Measurements from ENCODE around the gene SLC35A4. TPM values are rescaled to one million over a fixed set of nuclear protein-coding genes. Genes with fewer than 3 reads are reported as not detected.

Gene SLC35A4
- total and polyA plus RNA-seq, 2 donors (not counting 1 experiment from before 2014, with no cell fraction given), result 48.6 to 57.8 TPM

- H4K20me1 ChIP-seq (ENCODE audit: control insufficient read depth, insufficient read depth, low read length, poor library complexity, severe bottlenecking), result no peaks in the 10 kb centered on the region
- no peak overlapping the region for H2AFZ ChIP-seq (ENCODE audit: insufficient read depth, low read depth, low read length, poor library complexity, severe bottlenecking)
- no peaks in the 10 kb centered on the region for H3K4me1 ChIP-seq (ENCODE audit: control insufficient read depth in 2 of 2, insufficient read depth in 2 of 2, low read length in 2 of 2)
- H3K9ac ChIP-seq (ENCODE audit: low read length), result no peak overlapping the region
- TF ChIP-seq EZH2 (IDR thresholded peaks at IDR 0.05; ENCODE audit: borderline replicate concordance, insufficient read depth, low read depth, low read length, poor library complexity, severe bottlenecking) (no peak), CTCF (IDR thresholded peaks at IDR 0.05) (no peak)
- intact Hi-C loops (cut with micrococcal nuclease), result no loop called here
- Mint-ChIP-seq H3K4me3 (no peak overlapping the region), H3K4me1 (no peaks in the 10 kb centered on the region), H3K27ac (no peak overlapping the region), H3K27me3 (peaks cover 3% of the 10 kb centered on the region), H3K9me3 (ENCODE audit: insufficient read depth) (no peaks in the 10 kb centered on the region)
- no peaks in the 10 kb centered on the region for H3K9me3 ChIP-seq (ENCODE audit: control extremely low read depth in 1 of 3, control insufficient read depth in 2 of 3, insufficient read depth in 1 of 3, low read length in 2 of 3)
- H3K27ac ChIP-seq (ENCODE audit: low read length in 2 of 2), result no peak overlapping the region
- ChIA-PET POLR2A (no interaction called here), CTCF (no interaction called here)
- no peaks in the 10 kb centered on the region for H3K79me2 ChIP-seq (ENCODE audit: control insufficient read depth, insufficient read depth, low read length)
- DNase-seq (no peak), ATAC-seq (ENCODE audit: low read depth) (no peak)
- H3K27me3 ChIP-seq (replicated peaks in 1 of 4; ENCODE audit: control extremely low read depth in 1 of 4, control insufficient read depth in 3 of 4, insufficient read depth in 4 of 4, low read length in 3 of 4), result no peaks in the 10 kb centered on the region
- H3K4me3 ChIP-seq (ENCODE audit: control extremely low read depth in 1 of 5, extremely low read depth in 1 of 5, insufficient read depth in 1 of 5, low read depth in 2 of 5, low read length in 4 of 5), result no peak overlapping the region
- no CpG with 5 or more reads among the region's 2 CpGs for WGBS (ENCODE audit: insufficient coverage)
- no peaks in the 10 kb centered on the region for H3K36me3 ChIP-seq (replicated peaks in 1 of 2; ENCODE audit: control extremely low read depth in 1 of 2, control insufficient read depth in 1 of 2, extremely low read depth in 1 of 2, insufficient read depth in 2 of 2, low read length in 1 of 2)
- no peak overlapping the region for H3K4me2 ChIP-seq (replicated peaks; ENCODE audit: low read depth, low read length, poor library complexity, severe bottlenecking)
Measured at GRCh38 chr5:140603734-140604133, 39.1 kb downstream of the SLC35A4 start.

DNA sequence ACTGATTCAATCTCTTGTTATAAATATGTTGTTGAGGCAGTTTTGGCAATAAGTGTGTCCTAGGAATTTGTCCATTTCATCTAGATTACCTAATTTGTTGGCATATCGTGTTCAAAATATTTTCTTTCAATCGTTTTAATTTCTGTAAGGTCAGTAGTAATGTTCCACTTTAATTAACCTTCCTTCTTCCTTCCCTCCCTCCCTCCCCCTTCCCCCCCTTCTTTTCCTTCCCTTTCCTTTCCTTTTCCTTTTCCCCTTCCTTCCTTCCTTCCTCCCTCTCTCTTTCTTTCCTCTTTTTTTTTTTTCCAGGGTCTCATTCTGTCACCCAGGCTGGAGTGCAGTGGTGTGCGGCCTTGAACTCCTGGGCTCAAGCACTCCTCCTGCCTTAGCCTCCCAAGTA, 41.3 kb downstream of the SLC35A4 start:
- H2AFZ ChIP-seq (ENCODE audit: insufficient read depth, low read depth, low read length, poor library complexity, severe bottlenecking), result no peak overlapping the region
- no peaks in the 10 kb centered on the region for H3K79me2 ChIP-seq (ENCODE audit: control insufficient read depth, insufficient read depth, low read length)
- H3K4me1 ChIP-seq (ENCODE audit: control insufficient read depth in 2 of 2, insufficient read depth in 2 of 2, low read length in 2 of 2), result no peaks in the 10 kb centered on the region
- Mint-ChIP-seq H3K27ac (no peak overlapping the region), H3K9me3 (ENCODE audit: insufficient read depth) (no peaks in the 10 kb centered on the region), H3K4me3 (no peak overlapping the region), H3K27me3 (peaks cover 3% of the 10 kb centered on the region), H3K4me1 (no peaks in the 10 kb centered on the region)
- no peaks in the 10 kb centered on the region for H4K20me1 ChIP-seq (ENCODE audit: control insufficient read depth, insufficient read depth, low read length, poor library complexity, severe bottlenecking)
- H3K4me3 ChIP-seq (ENCODE audit: control extremely low read depth in 1 of 5, extremely low read depth in 1 of 5, insufficient read depth in 1 of 5, low read depth in 2 of 5, low read length in 4 of 5), result no peak overlapping the region
- H3K27ac ChIP-seq (ENCODE audit: low read length in 2 of 2), result no peak overlapping the region
- ChIA-PET CTCF (no interaction called here), POLR2A (no interaction called here)
- H3K9ac ChIP-seq (ENCODE audit: low read length), result no peak overlapping the region
- H3K9me3 ChIP-seq (ENCODE audit: control extremely low read depth in 1 of 3, control insufficient read depth in 2 of 3, insufficient read depth in 1 of 3, low read length in 2 of 3), result no peaks in the 10 kb centered on the region
- no peak overlapping the region for H3K4me2 ChIP-seq (replicated peaks; ENCODE audit: low read depth, low read length, poor library complexity, severe bottlenecking)
- no peaks in the 10 kb centered on the region for H3K27me3 ChIP-seq (replicated peaks in 1 of 4; ENCODE audit: control extremely low read depth in 1 of 4, control insufficient read depth in 3 of 4, insufficient read depth in 4 of 4, low read length in 3 of 4)
- H3K36me3 ChIP-seq (replicated peaks in 1 of 2; ENCODE audit: control extremely low read depth in 1 of 2, control insufficient read depth in 1 of 2, extremely low read depth in 1 of 2, insufficient read depth in 2 of 2, low read length in 1 of 2), result no peaks in the 10 kb centered on the region
- no peak for ATAC-seq (ENCODE audit: low read depth)
- WGBS (ENCODE audit: insufficient coverage), result no CpG with 5 or more reads among the region's 3 CpGs
- no peak for DNase-seq
- intact Hi-C loops (cut with micrococcal nuclease), result no loop called here
- TF ChIP-seq EZH2 (IDR thresholded peaks at IDR 0.05; ENCODE audit: borderline replicate concordance, insufficient read depth, low read depth, low read length, poor library complexity, severe bottlenecking) (no peak), CTCF (IDR thresholded peaks at IDR 0.05) (no peak)

Data from B cell (primary cell).